C4-2B (cell line): ENCODE measurements around the gene PLIN5.

Source experiments
- H3K27ac ChIP-seq: fragments of 450-650 bp; 2 replicates; pipeline ENCODE4 v1.5.1; 2017
- CTCF ChIP-seq: fragments of 450-650 bp; conservative IDR thresholded peaks from 2 replicates; pipeline ENCODE4 v1.5.1; 2017; ENCODE audit warnings: mild to moderate bottlenecking
- ZFX ChIP-seq: fragments of 450-650 bp; IDR thresholded peaks from 2 replicates; pipeline ENCODE4 v1.6.1; 2017

Gene PLIN5

GRCh38 chr19:4580021-4580901 is 45.2 kb upstream of the PLIN5 start:
- no peak for TF ChIP-seq ZFX
- TF ChIP-seq CTCF, result no peak
- no peak overlapping the region for H3K27ac ChIP-seq

GRCh38 chr19:4579389-4579788 is 44.4 kb upstream of the PLIN5 start:
- H3K27ac ChIP-seq, result no peak overlapping the region
- TF ChIP-seq CTCF, result no peak
- no peak for TF ChIP-seq ZFX

GRCh38 chr19:4578552-4579248 is 43.7 kb upstream of the PLIN5 start:
- H3K27ac ChIP-seq, result no peak overlapping the region
- no peak for TF ChIP-seq ZFX
- TF ChIP-seq CTCF, result no peak

GRCh38 chr19:4577020-4577782 is 42.2 kb upstream of the PLIN5 start:
- TF ChIP-seq CTCF (no peak), ZFX (no peak)
- H3K27ac ChIP-seq, result no peak overlapping the region

- TF ChIP-seq CTCF (peak; percentile 85), ZFX (no peak)
- no peak overlapping the region for H3K27ac ChIP-seq
These were observed 41.3 kb upstream of the PLIN5 start for GRCh38 chr19:4576016-4576933.

- TF ChIP-seq ZFX (no peak), CTCF (no peak)
- no peak overlapping the region for H3K27ac ChIP-seq
These were observed 40.4 kb upstream of the PLIN5 start for GRCh38 chr19:4575267-4576015.
